Measurements from ENCODE around the gene DIPK1C. TPM values are rescaled to one million over a fixed set of nuclear protein-coding genes. Genes with fewer than 3 reads are reported as not detected.

The DIPK1C gene
- total and polyA plus RNA-seq, 12 donors, result 0.70 to 12.9 (median 6.6) TPM

- intact Hi-C loops (cut with DNase I), result no loop called here
- H3K27ac ChIP-seq, result peak overlapping the region in 2 of 10 donors; percentile 82 to 86
These were observed 2.8 kb upstream of the DIPK1C start for GRCh38 chr18:74459889-74460288.

GRCh38 chr18:74457725-74458421, 765 bp upstream of the DIPK1C start:
- H3K4me1 ChIP-seq, result peaks cover 0 to 72% (median 34%) of the 10 kb centered on the region in 9 donors
- peaks cover 0 to 67% (median 25%) of the 10 kb centered on the region in 7 donors for H3K27me3 ChIP-seq
- 13 to 14% methylated on average over 34 of the region's 34 CpGs for WGBS, 2 donors
- TF ChIP-seq CTCF (IDR thresholded peaks at IDR 0.05), result no peak
- H3K36me3 ChIP-seq, result no peaks in the 10 kb centered on the region
- DNase-seq (peak; percentile 41 to 57), ATAC-seq (peak; percentile 36 to 84 (median 66))
- H3K27ac ChIP-seq, result peak overlapping the region; percentile 20 to 89 (median 74)
- peak overlapping the region in 9 of 10 donors; percentile 57 to 77 (median 70) for H3K4me3 ChIP-seq
- intact Hi-C loops (cut with DNase I), result loop anchor here in 1 of 10 donors (2.0 kb wide), 1 partner anchor 37 kb away; no protein-coding TSS in a partner anchor
- H3K9me3 ChIP-seq, result no peaks in the 10 kb centered on the region

More at GRCh38 chr18:74459889-74460288, 2.8 kb upstream of the DIPK1C start:
- ATAC-seq (peak in 5 of 8 donors; percentile 14 to 33 (median 25)), DNase-seq (no peak)
- no peaks in the 10 kb centered on the region for H3K36me3 ChIP-seq
- peaks cover 0 to 46% (median 14%) of the 10 kb centered on the region in 7 donors for H3K27me3 ChIP-seq
- H3K9me3 ChIP-seq, result no peaks in the 10 kb centered on the region
- TF ChIP-seq CTCF (IDR thresholded peaks at IDR 0.05), result peak in 7 of 9 donors; percentile 18 to 49 (median 36)
- WGBS, 2 donors, result 55 to 59% methylated on average over 7 of the region's 7 CpGs
- H3K4me3 ChIP-seq, result no peak overlapping the region
- H3K4me1 ChIP-seq, result peaks cover 0 to 55% (median 19%) of the 10 kb centered on the region in 9 donors

- TF ChIP-seq CTCF (IDR thresholded peaks at IDR 0.05), result no peak
These were observed 612 bp downstream of the DIPK1C start for GRCh38 chr18:74456349-74457042.

GRCh38 chr18:74456017-74456348, 1.1 kb downstream of the DIPK1C start:
- peaks cover 4 to 86% (median 40%) of the 10 kb centered on the region in 9 donors for H3K4me1 ChIP-seq
- no peaks in the 10 kb centered on the region for H3K36me3 ChIP-seq
- H3K27me3 ChIP-seq, result peaks cover 0 to 72% (median 25%) of the 10 kb centered on the region in 7 donors
- H3K9me3 ChIP-seq, result no peaks in the 10 kb centered on the region
- peak overlapping the region; percentile 55 to 77 (median 69) for H3K4me3 ChIP-seq
- H3K27ac ChIP-seq, result peak overlapping the region in 8 of 10 donors; percentile 70 to 89 (median 80)
- no peak for TF ChIP-seq CTCF (IDR thresholded peaks at IDR 0.05)
- WGBS, 2 donors, result 9 to 10% methylated on average over 7 of the region's 7 CpGs
- DNase-seq (no peak), ATAC-seq (no peak)
- intact Hi-C loops (cut with DNase I), result loop anchor here in 1 of 10 donors (2.0 kb wide), 1 partner anchor 39 kb away; no protein-coding TSS in a partner anchor

More at GRCh38 chr18:74456349-74457042, 612 bp downstream of the DIPK1C start:
- H3K4me1 ChIP-seq, result peaks cover 3 to 81% (median 40%) of the 10 kb centered on the region in 9 donors
- WGBS, 2 donors, result 1% methylated on average over 64 to 69 of the region's 69 CpGs
- intact Hi-C loops (cut with DNase I), result loop anchor here in 1 of 10 donors (2.0 kb wide), 1 partner anchor 38 kb away; no protein-coding TSS in a partner anchor
- H3K27me3 ChIP-seq, result peaks cover 0 to 72% (median 25%) of the 10 kb centered on the region in 7 donors
- ATAC-seq (peak; percentile 23 to 72 (median 43)), DNase-seq (peak in 1 of 2 donors; percentile 31)
- H3K9me3 ChIP-seq, result no peaks in the 10 kb centered on the region
- H3K36me3 ChIP-seq, result no peaks in the 10 kb centered on the region
- H3K27ac ChIP-seq, result peak overlapping the region in 9 of 10 donors; percentile 45 to 89 (median 78)
- H3K4me3 ChIP-seq, result peak overlapping the region; percentile 55 to 77 (median 69)

Data from heart right ventricle (tissue), 16 donors.